HEK293T (cell line): ENCODE results near the gene CTPS1.

Experiments used
- CTCF ChIA-PET: fragments of 350-600 bp; formaldehyde crosslinking; extraction: SDS; loops from one replicate; lab custom pipeline; 2021; ENCODE audit warnings: antibody characterized with exemption, inconsistent platforms; lab: Yijun Ruan, JAX
- POLR2A ChIA-PET: fragments of 350-600 bp; formaldehyde crosslinking; extraction: SDS; loops from one replicate; lab custom pipeline; 2020; ENCODE audit warnings: antibody characterized with exemption, inconsistent platforms; lab: Yijun Ruan, JAX
- DNase-seq: peaks from one replicate; pipeline ENCODE4 v3.0.0; 2012; ENCODE audit warnings: mixed read lengths; ENCODE audit errors: extremely low spot score
- ARNT ChIP-seq: fragments of 450-650 bp; IDR thresholded peaks from 2 replicates; pipeline ENCODE4 v1.6.1; 2017; ENCODE audit warnings: mild to moderate bottlenecking
- BHLHE40 ChIP-seq: fragments of 450-650 bp; IDR thresholded peaks from 2 replicates; pipeline ENCODE4 v1.6.1; 2016; ENCODE audit warnings: mild to moderate bottlenecking, moderate library complexity, borderline replicate concordance
- CTBP1 ChIP-seq: fragments of 450-650 bp; IDR thresholded peaks from 2 replicates; pipeline ENCODE4 v1.6.1; 2016; ENCODE audit warnings: borderline replicate concordance
- ELF4 ChIP-seq: fragments of 450-650 bp; IDR thresholded peaks from 2 replicates; pipeline ENCODE4 v1.6.1; 2017; ENCODE audit warnings: antibody characterized with exemption
- FOXA1 ChIP-seq: fragments of 450-650 bp; IDR thresholded peaks from 2 replicates; pipeline ENCODE4 v1.6.1; 2016; ENCODE audit warnings: mild to moderate bottlenecking
- FOXK2 ChIP-seq: fragments of 450-650 bp; IDR thresholded peaks from 2 replicates; pipeline ENCODE4 v1.6.1; 2016; ENCODE audit warnings: mild to moderate bottlenecking
- FOXM1 ChIP-seq: fragments of 450-650 bp; IDR thresholded peaks from 2 replicates; pipeline ENCODE4 v1.6.1; 2017; ENCODE audit warnings: mild to moderate bottlenecking, borderline replicate concordance
- HDGF ChIP-seq: fragments of 450-650 bp; IDR thresholded peaks from 2 replicates; pipeline ENCODE4 v1.6.1; 2017; ENCODE audit warnings: antibody characterized with exemption, borderline replicate concordance
- L3MBTL2 ChIP-seq: fragments of 450-650 bp; conservative IDR thresholded peaks from 2 replicates; pipeline ENCODE4 v1.6.1; 2016; ENCODE audit warnings: mild to moderate bottlenecking
- LEF1 ChIP-seq: fragments of 450-650 bp; IDR thresholded peaks from 2 replicates; pipeline ENCODE4 v1.6.1; 2017; ENCODE audit warnings: mild to moderate bottlenecking, borderline replicate concordance
- NFRKB ChIP-seq: fragments of 450-650 bp; IDR thresholded peaks from 2 replicates; pipeline ENCODE4 v1.6.1; 2016; ENCODE audit warnings: mild to moderate bottlenecking, moderate library complexity
- SP1 ChIP-seq: fragments of 450-650 bp; IDR thresholded peaks from 2 replicates; pipeline ENCODE4 v1.6.1; 2017
- SUZ12 ChIP-seq: fragments of 450-650 bp; IDR thresholded peaks from 2 replicates; pipeline ENCODE4 v1.6.1; 2016; ENCODE audit warnings: mild to moderate bottlenecking
- TARDBP ChIP-seq: fragments of 450-650 bp; IDR thresholded peaks from 2 replicates; pipeline ENCODE4 v1.6.1; 2016
- ZNF384 ChIP-seq: fragments of 450-650 bp; IDR thresholded peaks from 2 replicates; pipeline ENCODE4 v1.6.1; 2016
- TF ChIP-seq, protein P1 (sequence below): fragments of 450-650 bp; IDR thresholded peaks from 2 replicates; pipeline ENCODE4 v1.6.1; 2016

CTPS1 gene

DNA sequence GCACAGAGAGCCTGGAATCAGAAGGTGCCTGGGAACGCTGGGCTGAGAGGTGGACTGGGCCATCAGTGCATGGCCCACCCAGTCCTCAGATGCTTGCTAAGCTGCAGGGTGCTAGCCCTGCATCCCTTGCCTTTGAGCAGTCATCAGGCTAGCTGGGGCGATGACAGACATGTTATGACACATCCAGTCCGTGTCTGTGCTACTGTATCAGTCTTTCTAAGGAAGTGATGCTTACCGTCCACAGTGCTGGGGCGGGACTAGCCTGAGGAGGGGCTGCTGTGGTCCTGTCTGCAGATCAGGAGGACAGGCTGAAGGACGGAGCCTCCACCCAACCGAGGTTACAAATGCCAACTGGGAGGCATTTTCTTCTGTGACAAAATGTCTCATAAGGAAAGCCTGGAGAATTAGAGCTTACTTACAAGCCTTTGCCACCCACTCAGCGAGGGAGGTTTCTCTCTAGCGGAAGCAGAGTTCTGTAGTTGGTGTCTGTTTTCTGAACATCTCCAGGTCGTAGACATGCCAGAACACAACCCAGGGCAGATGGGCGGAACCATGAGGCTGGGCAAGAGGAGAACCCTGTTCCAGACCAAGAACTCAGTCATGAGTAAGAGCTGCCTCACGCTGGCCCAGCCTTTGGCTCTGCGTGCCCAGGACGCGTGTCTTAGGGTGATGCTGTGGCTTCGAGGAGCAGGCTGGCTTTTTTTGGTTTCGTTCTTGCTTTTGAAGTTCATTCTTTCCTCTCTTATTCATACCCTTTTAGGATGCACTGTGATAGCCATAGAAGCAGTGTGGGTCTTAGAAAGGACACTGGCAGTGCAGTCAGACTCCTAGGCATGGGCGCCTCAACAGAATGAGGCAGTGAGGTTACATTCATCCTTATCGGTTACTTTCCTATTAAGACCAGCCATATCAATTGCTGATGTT, 27.7 kb downstream of the CTPS1 start:
- POLR2A ChIA-PET: interaction anchor here (1.5 kb wide), 1 partner anchor 27 kb away, joined by 3 read pairs; the partner anchor contains the start of gene CTPS1

DNA sequence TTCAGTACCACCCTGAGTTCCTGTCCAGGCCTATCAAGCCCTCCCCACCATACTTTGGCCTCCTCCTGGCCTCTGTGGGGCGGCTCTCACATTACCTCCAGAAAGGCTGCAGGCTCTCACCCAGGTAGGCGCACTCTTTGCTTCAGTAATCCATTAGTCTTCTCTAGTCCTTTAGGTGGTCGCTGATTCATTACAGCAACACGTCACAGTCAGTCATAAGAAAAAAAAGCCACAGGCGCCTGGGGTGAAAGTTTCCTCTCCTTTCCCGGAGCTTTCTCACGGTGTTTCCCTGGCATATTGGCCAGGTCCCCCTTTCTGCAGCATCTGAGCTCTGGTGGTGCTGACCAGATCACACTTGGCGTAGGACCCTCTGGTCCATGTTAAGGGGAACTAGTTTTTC, 30.0 kb downstream of the CTPS1 start:
- TF ChIP-seq FOXA1 (no peak), SP1 (no peak), HDGF (no peak), CTBP1 (no peak), FOXM1 (no peak), ELF4 (no peak), ARNT (no peak), SUZ12 (no peak), LEF1 (no peak), L3MBTL2 (no peak), BHLHE40 (no peak), NFRKB (no peak), TARDBP (no peak), ZNF384 (no peak), FOXK2 (no peak)
- TF ChIP-seq, protein P1, sequence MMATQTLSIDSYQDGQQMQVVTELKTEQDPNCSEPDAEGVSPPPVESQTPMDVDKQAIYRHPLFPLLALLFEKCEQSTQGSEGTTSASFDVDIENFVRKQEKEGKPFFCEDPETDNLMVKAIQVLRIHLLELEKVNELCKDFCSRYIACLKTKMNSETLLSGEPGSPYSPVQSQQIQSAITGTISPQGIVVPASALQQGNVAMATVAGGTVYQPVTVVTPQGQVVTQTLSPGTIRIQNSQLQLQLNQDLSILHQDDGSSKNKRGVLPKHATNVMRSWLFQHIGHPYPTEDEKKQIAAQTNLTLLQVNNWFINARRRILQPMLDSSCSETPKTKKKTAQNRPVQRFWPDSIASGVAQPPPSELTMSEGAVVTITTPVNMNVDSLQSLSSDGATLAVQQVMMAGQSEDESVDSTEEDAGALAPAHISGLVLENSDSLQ: no peak
- CTCF ChIA-PET: no interaction called here
- POLR2A ChIA-PET: no interaction called here
- no peak for DNase-seq

More for the DNA sequence above, 27.7 kb downstream of the CTPS1 start:
- CTCF ChIA-PET: no interaction called here
- TF ChIP-seq CTBP1: no peak
- no peak for TF ChIP-seq FOXM1
- TF ChIP-seq NFRKB: no peak
- no peak for TF ChIP-seq BHLHE40
- TF ChIP-seq FOXA1: no peak
- TF ChIP-seq ZNF384: no peak
- TF ChIP-seq ARNT: no peak
- no peak for TF ChIP-seq HDGF
- TF ChIP-seq TARDBP: no peak
- TF ChIP-seq FOXK2: no peak
- no peak for TF ChIP-seq L3MBTL2
- TF ChIP-seq LEF1: no peak
- no peak for TF ChIP-seq SUZ12
- no peak for TF ChIP-seq SP1
- no peak for TF ChIP-seq ELF4
- no peak for DNase-seq

DNA sequence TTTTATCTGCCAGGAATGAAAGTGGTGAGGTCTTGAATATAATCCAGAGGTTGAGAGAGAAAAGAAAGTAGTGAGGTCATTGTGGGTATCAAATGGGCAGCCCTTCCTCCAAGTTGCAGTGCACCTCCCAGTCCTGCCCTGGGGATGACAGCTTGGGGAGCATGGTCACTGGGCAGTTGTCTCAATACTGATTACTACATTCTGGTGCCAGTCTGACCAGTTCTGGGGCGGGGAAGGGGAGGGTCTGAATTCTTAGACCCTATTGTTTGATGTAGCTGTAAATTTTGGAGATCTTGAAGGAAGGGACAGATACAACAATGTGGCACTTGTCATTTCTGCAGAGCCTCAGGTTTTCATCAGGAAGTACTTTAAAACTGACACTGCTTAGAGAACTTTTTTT, 30.8 kb downstream of the CTPS1 start:
- ChIA-PET CTCF (no interaction called here), POLR2A (no interaction called here)
- no peak for TF ChIP-seq BHLHE40
- TF ChIP-seq SP1: no peak
- no peak for TF ChIP-seq ELF4
- TF ChIP-seq FOXA1: no peak
- TF ChIP-seq TARDBP: no peak
- TF ChIP-seq NFRKB: no peak
- no peak for TF ChIP-seq SUZ12
- TF ChIP-seq LEF1: no peak
- no peak for TF ChIP-seq L3MBTL2
- no peak for DNase-seq

DNA sequence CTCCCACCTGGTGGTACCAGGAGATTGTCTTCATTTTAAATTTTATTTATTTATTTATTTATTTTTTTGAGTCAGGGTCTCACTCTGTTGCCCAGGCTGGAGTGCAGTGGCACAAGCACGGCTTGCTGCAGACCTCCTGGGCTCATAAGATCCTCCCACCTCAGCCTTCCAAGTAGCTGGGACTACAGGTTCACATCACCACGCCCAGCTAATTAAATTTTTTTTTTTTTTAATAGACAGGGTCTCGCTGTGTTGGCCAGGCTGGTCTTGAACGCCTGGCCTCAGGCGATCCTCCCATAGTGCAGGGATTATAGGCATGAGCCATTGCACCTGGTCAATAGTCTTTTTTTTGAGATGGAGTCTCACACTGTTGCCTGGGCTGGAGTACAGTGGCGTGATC, 33.5 kb downstream of the CTPS1 start:
- TF ChIP-seq SUZ12 (no peak), ZNF384 (no peak), SP1 (no peak), ELF4 (no peak), HDGF (no peak), FOXA1 (no peak), BHLHE40 (no peak), NFRKB (no peak), L3MBTL2 (no peak), ARNT (no peak)

DNA sequence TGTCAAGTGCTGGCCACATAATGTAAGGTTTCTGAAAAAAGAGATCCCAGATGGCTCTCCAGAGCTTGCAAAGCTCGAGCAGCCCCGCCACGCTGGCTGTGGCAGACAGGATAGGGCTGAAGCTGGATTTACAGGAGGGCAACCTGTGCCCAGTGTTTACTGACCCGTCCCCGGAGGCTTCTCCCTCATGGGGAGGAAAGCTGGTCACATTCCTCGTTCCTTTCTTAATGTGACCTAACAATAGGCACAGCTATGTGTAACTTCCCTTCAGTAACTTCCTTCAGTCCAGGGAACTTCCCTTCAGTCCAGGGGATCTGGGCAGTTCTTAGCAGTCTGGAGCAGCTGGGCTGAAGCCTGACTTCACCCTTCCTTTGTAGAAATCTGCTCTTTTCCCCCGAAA, 34.3 kb downstream of the CTPS1 start:
- CTCF ChIA-PET: no interaction called here
- no peak for DNase-seq
- no peak for TF ChIP-seq FOXM1
- no peak for TF ChIP-seq L3MBTL2
- no peak for TF ChIP-seq SP1
- no peak for TF ChIP-seq CTBP1
- TF ChIP-seq LEF1: no peak
- TF ChIP-seq SUZ12: no peak
- no peak for TF ChIP-seq ARNT
- no peak for TF ChIP-seq TARDBP
- no peak for TF ChIP-seq HDGF
- no peak for TF ChIP-seq ELF4
- no peak for TF ChIP-seq BHLHE40
- no peak for TF ChIP-seq NFRKB
- POLR2A ChIA-PET: interaction anchor here (1.1 kb wide), 1 partner anchor 34 kb away, joined by 3 read pairs; no protein-coding TSS in a partner anchor

More for the DNA sequence above, 33.5 kb downstream of the CTPS1 start:
- no peak for DNase-seq
- ChIA-PET CTCF (no interaction called here), POLR2A (no interaction called here)

DNA sequence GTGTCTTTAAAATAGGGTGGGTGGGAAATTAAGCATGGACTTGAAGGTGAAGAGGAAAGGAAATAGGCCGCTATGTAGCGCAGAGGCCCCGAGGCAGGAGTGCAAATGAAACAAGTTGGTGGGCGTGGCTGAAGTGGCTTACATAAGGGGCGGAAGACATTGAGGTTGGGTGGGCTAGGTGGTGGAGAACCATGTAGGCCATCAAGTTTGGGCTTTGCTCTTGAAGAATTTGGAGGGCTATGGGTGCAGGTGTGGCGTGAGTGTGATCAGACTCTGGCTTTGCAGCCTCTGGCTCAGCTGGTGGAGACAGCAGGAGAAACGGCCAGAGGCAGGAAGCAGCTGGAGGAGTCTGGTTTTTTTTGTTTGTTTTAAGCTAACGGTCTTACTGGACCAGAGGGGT, 35.4 kb downstream of the CTPS1 start:
- ChIA-PET POLR2A (interaction anchor here (1.1 kb wide), 1 partner anchor 35 kb away, joined by 3 read pairs; no protein-coding TSS in a partner anchor), CTCF (no interaction called here)
- no peak for DNase-seq
- TF ChIP-seq L3MBTL2 (no peak), TARDBP (no peak), SP1 (no peak), BHLHE40 (no peak), SUZ12 (no peak), FOXA1 (no peak), ELF4 (no peak), NFRKB (no peak), CTBP1 (no peak)
